IMR-90 (cell line): ENCODE measurements around the gene ZNF526. TPM values are rescaled to one million over a fixed set of nuclear protein-coding genes. Genes with fewer than 3 reads are reported as not detected.

Source experiments
- ATAC-seq: fragments of 200-7000 bp; cut with Tn5 transposase; 2 replicates; pipeline ENCODE4 v1.9.1; 2020; ENCODE audit warnings: low read depth, mild to moderate bottlenecking, moderate library complexity
- BruUV-seq: library from RNA; stranded (reverse); fragments of 400-500 nt; replicated peaks from 2 replicates; lab custom pipeline; 2021; lab: Mats Ljungman, UMichigan
- CTCF ChIA-PET: fragments of 300-600 bp; formaldehyde crosslinking; extraction: SDS; loops from one replicate; lab custom pipeline; 2021; ENCODE audit warnings: antibody characterized with exemption; lab: Yijun Ruan, JAX
- POLR2A ChIA-PET: fragments of 300-600 bp; sonication (Branson Sonifier 250); formaldehyde crosslinking; loops from one replicate; lab custom pipeline; 2022; ENCODE audit warnings: antibody characterized with exemption; ENCODE audit not compliant: unreplicated experiment; lab: Charles Lee
- DNase-seq: peaks from one replicate; pipeline ENCODE4 v3.0.0; 2013
- H2AFZ ChIP-seq: replicated peaks from 2 replicates; pipeline ENCODE3; 2013; ENCODE audit warnings: low read length, mild to moderate bottlenecking; ENCODE audit not compliant: poor library complexity
- H2AK5ac ChIP-seq: 2 replicates; pipeline ENCODE4 v1.6.1; 2013; ENCODE audit warnings: low read depth, low read length, inconsistent platforms
- H2AK9ac ChIP-seq: replicated peaks from 2 replicates; pipeline ENCODE3; 2013; ENCODE audit warnings: mild to moderate bottlenecking, low read depth, low read length, moderate library complexity; ENCODE audit not compliant: poor library complexity
- H2BK120ac ChIP-seq: 2 replicates; pipeline ENCODE4 v1.6.1; 2013; ENCODE audit warnings: low read depth, low read length, inconsistent platforms
- H2BK15ac ChIP-seq: 3 replicates; pipeline ENCODE4 v1.6.1; 2013; ENCODE audit warnings: low read depth, low read length, inconsistent platforms
- H2BK20ac ChIP-seq: 2 replicates; pipeline ENCODE4 v1.6.1; 2013; ENCODE audit warnings: low read depth, mild to moderate bottlenecking, inconsistent platforms, low read length, moderate library complexity
- H2BK5ac ChIP-seq: 2 replicates; pipeline ENCODE4 v1.6.1; 2013; ENCODE audit warnings: mild to moderate bottlenecking, low read depth, low read length, inconsistent platforms; ENCODE audit not compliant: poor library complexity, severe bottlenecking
- H3K14ac ChIP-seq: replicated peaks from 2 replicates; pipeline ENCODE4 v1.6.1; 2013; ENCODE audit warnings: low read depth, low read length, inconsistent platforms
- H3K18ac ChIP-seq: 2 replicates; pipeline ENCODE4 v1.6.1; 2013; ENCODE audit warnings: low read depth, low read length, control low read depth
- H3K23ac ChIP-seq: 2 replicates; pipeline ENCODE4 v1.6.1; 2013; ENCODE audit warnings: low read depth, low read length, inconsistent platforms
- H3K27ac ChIP-seq: 2 replicates; pipeline ENCODE4 v1.5.1; 2013; ENCODE audit warnings: mild to moderate bottlenecking, control low read depth, low read length; ENCODE audit not compliant: insufficient read depth
- H3K27me3 ChIP-seq: 2 replicates; pipeline ENCODE4 v1.6.1; 2013; ENCODE audit warnings: low read length; ENCODE audit not compliant: control insufficient read depth, insufficient read depth
- H3K36me3 ChIP-seq: 2 replicates; pipeline ENCODE4 v1.6.1; 2013; ENCODE audit warnings: low read length, mixed read lengths; ENCODE audit not compliant: control insufficient read depth, insufficient read depth
- H3K4ac ChIP-seq: 2 replicates; pipeline ENCODE4 v1.6.1; 2013; ENCODE audit warnings: low read depth, low read length, inconsistent platforms
- H3K4me1 ChIP-seq: 2 replicates; pipeline ENCODE4 v1.6.1; 2013; ENCODE audit warnings: low read length, mixed read lengths; ENCODE audit not compliant: control insufficient read depth, insufficient read depth
- H3K4me2 ChIP-seq: 2 replicates; pipeline ENCODE4 v1.6.1; 2013; ENCODE audit warnings: low read depth, mild to moderate bottlenecking, control low read depth, low read length, moderate library complexity
- H3K4me3 ChIP-seq: 2 replicates; pipeline ENCODE4 v1.5.1; 2013; ENCODE audit warnings: low read depth, mild to moderate bottlenecking, control low read depth, low read length, moderate library complexity; ENCODE audit not compliant: insufficient read depth
- H3K56ac ChIP-seq: 2 replicates; pipeline ENCODE4 v1.6.1; 2013; ENCODE audit warnings: low read length, inconsistent platforms; ENCODE audit not compliant: insufficient read depth; ENCODE audit errors: extremely low read depth
- H3K79me1 ChIP-seq, 2 experiments: 2 replicates each; pipeline ENCODE4 v1.6.1; 2013; ENCODE audit warnings: low read length in 2 of 2, inconsistent platforms in 1 of 2, low read depth in 1 of 2
- H3K9ac ChIP-seq: 2 replicates; pipeline ENCODE4 v1.6.1; 2013; ENCODE audit warnings: low read depth, low read length, control low read depth
- H3K9me1 ChIP-seq: 2 replicates; pipeline ENCODE4 v1.6.1; 2013; ENCODE audit warnings: low read length, inconsistent platforms; ENCODE audit not compliant: insufficient read depth
- H3K9me3 ChIP-seq: 2 replicates; pipeline ENCODE4 v1.6.1; 2013; ENCODE audit warnings: low read length; ENCODE audit not compliant: control insufficient read depth, insufficient read depth
- H4K20me1 ChIP-seq: 2 replicates; pipeline ENCODE4 v1.6.1; 2013; ENCODE audit warnings: low read length, inconsistent platforms; ENCODE audit not compliant: insufficient read depth
- H4K5ac ChIP-seq: 2 replicates; pipeline ENCODE4 v1.6.1; 2013; ENCODE audit warnings: mild to moderate bottlenecking, low read depth, low read length, control low read depth
- H4K8ac ChIP-seq, 2 experiments: 2 replicates each; pipeline ENCODE4 v1.6.1; 2013; ENCODE audit warnings: low read depth in 2 of 2, low read length in 2 of 2, control low read depth in 1 of 2, inconsistent platforms in 1 of 2
- H4K91ac ChIP-seq: 2 replicates; pipeline ENCODE4 v1.6.1; 2013; ENCODE audit warnings: low read depth, low read length, inconsistent platforms; ENCODE audit not compliant: insufficient read depth
- MAZ ChIP-seq: IDR thresholded peaks from 2 replicates; pipeline ENCODE4 v1.6.1; 2012; ENCODE audit warnings: low read depth, mild to moderate bottlenecking, low read length, improper control_type of control experiment, moderate library complexity, borderline replicate concordance
- MXI1 ChIP-seq: IDR thresholded peaks from 2 replicates; pipeline ENCODE4 v1.6.1; 2012; ENCODE audit warnings: low read depth, mild to moderate bottlenecking, low read length, moderate library complexity, borderline replicate concordance
- NFE2L2 ChIP-seq: fragments of 150-350 bp; IDR thresholded peaks from 2 replicates; pipeline ENCODE4 v1.6.1; 2016; ENCODE audit warnings: low read depth, mild to moderate bottlenecking, low read length
- POLR2A ChIP-seq: IDR thresholded peaks from 2 replicates; pipeline ENCODE4 v1.6.1; 2012; ENCODE audit warnings: mild to moderate bottlenecking, low read depth, low read length
- RAD21 ChIP-seq: IDR thresholded peaks from 2 replicates; pipeline ENCODE4 v1.6.1; 2012; ENCODE audit warnings: low read length, improper control_type of control experiment
- RCOR1 ChIP-seq: IDR thresholded peaks from 2 replicates; pipeline ENCODE4 v1.6.1; 2012; ENCODE audit warnings: mild to moderate bottlenecking, low read length, improper control_type of control experiment; ENCODE audit not compliant: insufficient replicate concordance
- SMC3 ChIP-seq: fragments of 150-350 bp; IDR thresholded peaks from 2 replicates; pipeline ENCODE4 v1.6.1; 2016; ENCODE audit warnings: low read depth, mild to moderate bottlenecking, antibody characterized with exemption, low read length, moderate library complexity
- WGBS, 2 experiments: methylation state at CpG; one replicate each; pipeline versions ENCODE4 v1.1.5 to v1.1.7; 2013; ENCODE audit warnings: missing lambda C conversion rate in 2 of 2; ENCODE audit not compliant: insufficient read length in 1 of 2; ENCODE audit errors: extremely low coverage in 2 of 2; 5-methylcytosine and 5-hydroxymethylcytosine counted together
- dilution Hi-C: fragments of 300-500 bp; cut with HindIII; formaldehyde crosslinking; loops from one replicate; pipeline ENCODE4 v1.14.3; 2018; ENCODE audit warnings: low sequenced_read_pairs; ENCODE audit not compliant: unreplicated experiment
- in situ Hi-C: fragments of 300-500 bp; cut with MboI; formaldehyde crosslinking; loops from 3 replicates; pipeline ENCODE4 v1.14.3; 2019; ENCODE audit warnings: low sequenced_read_pairs, inconsistent platforms, mixed read lengths
- intact Hi-C: fragments of 100-400 bp; cut with micrococcal nuclease; formaldehyde crosslinking; loops from 2 replicates; pipeline ENCODE4 v1.10.0; 2022
- polyA plus RNA-seq, 3 experiments: library from polyadenylated mRNA; depleted of rRNA; stranded (reverse); fragments of >200 nt; gene quantifications; 2 replicates each; pipeline ENCODE4 v1.2.3, GENCODE V29; 2012; ENCODE audit warnings: low replicate concordance in 1 of 3
- total RNA-seq: library from RNA; depleted of rRNA; stranded (reverse); fragments of >200 nt; gene quantifications from 2 replicates; pipeline ENCODE4 v1.2.3, GENCODE V29; 2012
- TF ChIP-seq, protein P1 (sequence below): fragments of 150-350 bp; IDR thresholded peaks from 2 replicates; pipeline ENCODE4 v1.6.1; 2016; ENCODE audit warnings: low read depth, mild to moderate bottlenecking, low read length, moderate library complexity, borderline replicate concordance
- TF ChIP-seq, protein P2 (sequence below): fragments of 150-350 bp; IDR thresholded peaks from 2 replicates; pipeline ENCODE4 v1.6.1; 2017; ENCODE audit warnings: mild to moderate bottlenecking, antibody characterized with exemption, low read length, low read depth

ZNF526 gene
- total and polyA plus RNA-seq, 2 of the 4 experiments (the other 2 are of a cell fraction): 7.3 to 13.6 TPM

- H3K4me3 ChIP-seq: no peak overlapping the region
- H4K5ac ChIP-seq: no peak overlapping the region
- H3K4ac ChIP-seq: no peak overlapping the region
- WGBS, 2 experiments: 76% methylated on average over 6 of the region's 16 CpGs; no CpG with 5 or more reads in 1 of the 2 experiments
- no peaks in the 10 kb centered on the region for H3K36me3 ChIP-seq
- CTCF ChIA-PET: no interaction called here
- dilution Hi-C loops (no loop called here), intact Hi-C loops (no loop called here), in situ Hi-C loops (no loop called here)
- no peak overlapping the region for H2BK15ac ChIP-seq
- no peak overlapping the region for H3K9ac ChIP-seq
- H3K4me2 ChIP-seq: no peak overlapping the region
- peaks cover 89% of the 10 kb centered on the region for H3K27me3 ChIP-seq
- no peak overlapping the region for H3K56ac ChIP-seq
- no peak overlapping the region for H3K27ac ChIP-seq
- no peak overlapping the region for H2AFZ ChIP-seq
- no peak overlapping the region for H2BK120ac ChIP-seq
- no peak overlapping the region for H4K91ac ChIP-seq
- H3K79me1 ChIP-seq: no peaks in the 10 kb centered on the region
- H3K4me1 ChIP-seq: peaks cover 2% of the 10 kb centered on the region; the same call in 1 of the 2 replicates
- H2AK5ac ChIP-seq: no peak overlapping the region
- no peak overlapping the region for H4K8ac ChIP-seq
- POLR2A ChIA-PET: no interaction called here
- H3K9me3 ChIP-seq: no peaks in the 10 kb centered on the region
- TF ChIP-seq, protein P1, sequence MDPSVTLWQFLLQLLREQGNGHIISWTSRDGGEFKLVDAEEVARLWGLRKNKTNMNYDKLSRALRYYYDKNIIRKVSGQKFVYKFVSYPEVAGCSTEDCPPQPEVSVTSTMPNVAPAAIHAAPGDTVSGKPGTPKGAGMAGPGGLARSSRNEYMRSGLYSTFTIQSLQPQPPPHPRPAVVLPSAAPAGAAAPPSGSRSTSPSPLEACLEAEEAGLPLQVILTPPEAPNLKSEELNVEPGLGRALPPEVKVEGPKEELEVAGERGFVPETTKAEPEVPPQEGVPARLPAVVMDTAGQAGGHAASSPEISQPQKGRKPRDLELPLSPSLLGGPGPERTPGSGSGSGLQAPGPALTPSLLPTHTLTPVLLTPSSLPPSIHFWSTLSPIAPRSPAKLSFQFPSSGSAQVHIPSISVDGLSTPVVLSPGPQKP: no peak
- TF ChIP-seq SMC3 (no peak), MAZ (no peak), NFE2L2 (no peak), RAD21 (no peak), RCOR1 (no peak), POLR2A (no peak), MXI1 (no peak)
- TF ChIP-seq, protein P2, sequence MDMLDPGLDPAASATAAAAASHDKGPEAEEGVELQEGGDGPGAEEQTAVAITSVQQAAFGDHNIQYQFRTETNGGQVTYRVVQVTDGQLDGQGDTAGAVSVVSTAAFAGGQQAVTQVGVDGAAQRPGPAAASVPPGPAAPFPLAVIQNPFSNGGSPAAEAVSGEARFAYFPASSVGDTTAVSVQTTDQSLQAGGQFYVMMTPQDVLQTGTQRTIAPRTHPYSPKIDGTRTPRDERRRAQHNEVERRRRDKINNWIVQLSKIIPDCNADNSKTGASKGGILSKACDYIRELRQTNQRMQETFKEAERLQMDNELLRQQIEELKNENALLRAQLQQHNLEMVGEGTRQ: no peak
- DNase-seq: no peak
- H3K9me1 ChIP-seq: no peaks in the 10 kb centered on the region
- no peak overlapping the region for H2AK9ac ChIP-seq
- no TSS peak for BruUV-seq
- H4K20me1 ChIP-seq: no peaks in the 10 kb centered on the region
- no peak overlapping the region for H2BK5ac ChIP-seq
- H3K18ac ChIP-seq: no peak overlapping the region
- ATAC-seq: no peak
- no peak overlapping the region for H3K14ac ChIP-seq
- H3K23ac ChIP-seq: no peak overlapping the region
- no peak overlapping the region for H2BK20ac ChIP-seq
Measured at GRCh38 chr19:42170715-42171114, 49.4 kb upstream of the ZNF526 start.
